Uterus (tissue), 4 donors: ENCODE measurements around the gene TPCN1. TPM values are rescaled to one million over a fixed set of nuclear protein-coding genes. Genes with fewer than 3 reads are reported as not detected.

Experiments
- DNase-seq, 2 donors: peaks; one replicate each; pipeline ENCODE4 v3.0.0-alpha.2; 2019 to 2020
- H3K27ac ChIP-seq, 2 donors: fragments of 200-600 bp; sonication (generic); 1 replicate in 1 of 2; 2 replicates in 1 of 2; pipeline ENCODE4 v1.5.1; 2016 to 2018
- H3K27me3 ChIP-seq, 2 donors: fragments of 200-600 bp; sonication (generic); one replicate each; pipeline ENCODE4 v1.5.1; 2018 to 2019; ENCODE audit warnings: control low read depth in 1 of 2
- H3K36me3 ChIP-seq, 2 donors: fragments of 200-600 bp; sonication (generic); one replicate each; pipeline ENCODE4 v1.5.1; 2019; ENCODE audit warnings: control low read depth in 1 of 2
- H3K4me1 ChIP-seq, 2 donors: fragments of 200-600 bp; sonication (generic); one replicate each; pipeline ENCODE4 v1.5.1; 2018 to 2019; ENCODE audit warnings: control low read depth in 1 of 2
- H3K4me3 ChIP-seq, 2 donors: fragments of 200-600 bp; sonication (generic); 1 replicate in 1 of 2; 2 replicates in 1 of 2; pipeline ENCODE4 v1.5.1; 2018 to 2019; ENCODE audit warnings: mild to moderate bottlenecking in 1 of 2
- H3K9me3 ChIP-seq, 2 donors: fragments of 200-600 bp; sonication (generic); one replicate each; pipeline ENCODE4 v1.5.1; 2019; ENCODE audit warnings: control low read depth in 1 of 2
- CTCF ChIP-seq, 4 experiments: fragments of 200-600 bp in 2 of 4; fragments of 450-650 bp in 2 of 4; sonication (generic) in 2 of 4; IDR thresholded peaks; one replicate each; pipeline ENCODE4 v1.5.1; 2016 to 2019; ENCODE audit warnings: antibody characterized with exemption in 4 of 4, mild to moderate bottlenecking in 2 of 4, moderate library complexity in 1 of 4
- POLR2A ChIP-seq, 2 donors: fragments of 450-650 bp; IDR thresholded peaks; one replicate each; pipeline ENCODE4 v1.6.1; 2016; ENCODE audit warnings: antibody characterized with exemption in 2 of 2, mild to moderate bottlenecking in 1 of 2, moderate library complexity in 1 of 2
- intact Hi-C: fragments of 100-400 bp; cut with DNase I; formaldehyde crosslinking; loops from one replicate; pipeline ENCODE4 v1.15.1; 2023; ENCODE audit warnings: low total_unique reads
- total RNA-seq, 4 donors: library from RNA; depleted of rRNA in 3 of 4; stranded (reverse); fragments of >200 nt in 3 of 4; gene quantifications; one replicate each; pipeline versions ENCODE4 v1.1.0 to v1.2.4, GENCODE V29; 2014 to 2023
- donor health status: DM: yes; HTN: yes; CAD: no.

Gene TPCN1
- total RNA-seq, 4 donors from 2014 or later: 21.4 to 79.8 (median 52.9) TPM

GRCh38 chr12:113322343-113322742 lies 101.1 kb downstream of the TPCN1 start:
- no peaks in the 10 kb centered on the region for H3K36me3 ChIP-seq
- TF ChIP-seq POLR2A (IDR thresholded peaks at IDR 0.05) (no peak), CTCF (IDR thresholded peaks at IDR 0.05) (no peak)
- no peaks in the 10 kb centered on the region for H3K27me3 ChIP-seq

GRCh38 chr12:113325916-113326315 lies 104.7 kb downstream of the TPCN1 start:
- H3K4me3 ChIP-seq: no peak overlapping the region
- H3K4me1 ChIP-seq: no peaks in the 10 kb centered on the region
- DNase-seq: peak; percentile 46 to 48
- no peak for TF ChIP-seq POLR2A (IDR thresholded peaks at IDR 0.05)
- TF ChIP-seq CTCF (IDR thresholded peaks at IDR 0.05): no peak
- H3K9me3 ChIP-seq: no peaks in the 10 kb centered on the region
- intact Hi-C loops: no loop called here
- H3K36me3 ChIP-seq: no peaks in the 10 kb centered on the region
- no peaks in the 10 kb centered on the region for H3K27me3 ChIP-seq
- peak overlapping the region; percentile 28 to 44 for H3K27ac ChIP-seq

More at GRCh38 chr12:113322343-113322742, 101.1 kb downstream of the TPCN1 start:
- intact Hi-C loops: no loop called here
- no peak overlapping the region for H3K4me3 ChIP-seq
- H3K4me1 ChIP-seq: no peaks in the 10 kb centered on the region
- H3K27ac ChIP-seq: no peak overlapping the region
- H3K9me3 ChIP-seq: no peaks in the 10 kb centered on the region
- DNase-seq: no peak

- Histone ChIP-seq H3K9me3 (no peaks in the 10 kb centered on the region), H3K27me3 (no peaks in the 10 kb centered on the region), H3K4me3 (no peak overlapping the region), H3K27ac (peak overlapping the region; percentile 28 to 44), H3K36me3 (no peaks in the 10 kb centered on the region), H3K4me1 (no peaks in the 10 kb centered on the region)
- intact Hi-C loops: no loop called here
- no peak for DNase-seq
- TF ChIP-seq CTCF (IDR thresholded peaks at IDR 0.05) (no peak), POLR2A (IDR thresholded peaks at IDR 0.05) (no peak)
These were observed 105.6 kb downstream of the TPCN1 start for GRCh38 chr12:113326775-113327395.

- H3K36me3 ChIP-seq: no peaks in the 10 kb centered on the region
- H3K4me3 ChIP-seq: no peak overlapping the region
- H3K27ac ChIP-seq: no peak overlapping the region
- DNase-seq: no peak
- intact Hi-C loops: no loop called here
- no peaks in the 10 kb centered on the region for H3K27me3 ChIP-seq
- H3K9me3 ChIP-seq: no peaks in the 10 kb centered on the region
- no peak for TF ChIP-seq POLR2A (IDR thresholded peaks at IDR 0.05)
- TF ChIP-seq CTCF (IDR thresholded peaks at IDR 0.05): no peak
- H3K4me1 ChIP-seq: no peaks in the 10 kb centered on the region
These were observed 107.2 kb downstream of the TPCN1 start for GRCh38 chr12:113328368-113328889.

GRCh38 chr12:113329022-113329790 lies 107.9 kb downstream of the TPCN1 start:
- H3K27me3 ChIP-seq: no peaks in the 10 kb centered on the region
- no peaks in the 10 kb centered on the region for H3K36me3 ChIP-seq
- DNase-seq: no peak
- no peak overlapping the region for H3K27ac ChIP-seq
- intact Hi-C loops: no loop called here
- H3K4me1 ChIP-seq: no peaks in the 10 kb centered on the region
- H3K4me3 ChIP-seq: no peak overlapping the region
- H3K9me3 ChIP-seq: no peaks in the 10 kb centered on the region
- TF ChIP-seq CTCF (IDR thresholded peaks at IDR 0.05) (no peak), POLR2A (IDR thresholded peaks at IDR 0.05) (no peak)
